Right hindlimb (tissue), 1 donor: ENCODE measurements around the gene CXCL1.
"Not testable (repeated sequence)": the region's sequence is repeated elsewhere in the genome, so short reads cannot be mapped to it uniquely, and the experiment has no call there.

Experiments used
- DNase-seq: peaks from one replicate; pipeline ENCODE4 v3.0.0-alpha.2; 2018

Gene CXCL1

GRCh38 chr4:73885574-73886267 lies 16.5 kb downstream of the CXCL1 start:
- no peak for DNase-seq

- no peak for DNase-seq
Observed at GRCh38 chr4:73891326-73891725, 22.1 kb downstream of the CXCL1 start.

GRCh38 chr4:73891739-73892405 lies 22.7 kb downstream of the CXCL1 start:
- no peak for DNase-seq

- DNase-seq, result no peak
Observed at GRCh38 chr4:73892966-73893365, 23.8 kb downstream of the CXCL1 start.

- DNase-seq, result no peak
Observed at GRCh38 chr4:73894001-73894400, 24.8 kb downstream of the CXCL1 start.

GRCh38 chr4:73895201-73896175 lies 26.3 kb downstream of the CXCL1 start:
- no peak for DNase-seq

GRCh38 chr4:73896416-73896815 lies 27.2 kb downstream of the CXCL1 start:
- DNase-seq, result no peak

GRCh38 chr4:73897380-73898136 lies 28.4 kb downstream of the CXCL1 start:
- no peak for DNase-seq

- not testable (repeated sequence) for DNase-seq
Observed at GRCh38 chr4:73899338-73899737, 30.1 kb downstream of the CXCL1 start.

- DNase-seq, result no peak
Observed at GRCh38 chr4:73901031-73901430, 31.8 kb downstream of the CXCL1 start.

- DNase-seq, result no peak
Observed at GRCh38 chr4:73902038-73902637, 32.9 kb downstream of the CXCL1 start.

GRCh38 chr4:73902817-73903547 lies 33.8 kb downstream of the CXCL1 start:
- no peak for DNase-seq

GRCh38 chr4:73904491-73904890 lies 35.3 kb downstream of the CXCL1 start:
- no peak for DNase-seq

GRCh38 chr4:73908965-73909364 lies 39.8 kb downstream of the CXCL1 start:
- DNase-seq, result no peak

- DNase-seq, result no peak
Observed at GRCh38 chr4:73911746-73912145, 42.6 kb downstream of the CXCL1 start.

GRCh38 chr4:73912191-73912590 lies 43.0 kb downstream of the CXCL1 start:
- no peak for DNase-seq

- DNase-seq, result no peak
Observed at GRCh38 chr4:73914071-73914470, 44.9 kb downstream of the CXCL1 start.

GRCh38 chr4:73916172-73916925 lies 47.2 kb downstream of the CXCL1 start:
- DNase-seq, result no peak

- DNase-seq, result no peak
Observed at GRCh38 chr4:73917081-73917501, 47.9 kb downstream of the CXCL1 start.

- no peak for DNase-seq
Observed at GRCh38 chr4:73918058-73918457, 48.9 kb downstream of the CXCL1 start.

- no peak for DNase-seq
Observed at GRCh38 chr4:73919691-73920090, 50.5 kb downstream of the CXCL1 start.
